Stromal cell of bone marrow (primary cell): Measurements from ENCODE around the gene KDM4B.

Experiments
- DNase-seq: peaks from one replicate; pipeline ENCODE4 v3.0.0-alpha.2; 2012; ENCODE audit warnings: low read depth

Gene KDM4B

GRCh38 chr19:5050067-5050656, 81.2 kb downstream of the KDM4B start:
- no peak for DNase-seq

DNA sequence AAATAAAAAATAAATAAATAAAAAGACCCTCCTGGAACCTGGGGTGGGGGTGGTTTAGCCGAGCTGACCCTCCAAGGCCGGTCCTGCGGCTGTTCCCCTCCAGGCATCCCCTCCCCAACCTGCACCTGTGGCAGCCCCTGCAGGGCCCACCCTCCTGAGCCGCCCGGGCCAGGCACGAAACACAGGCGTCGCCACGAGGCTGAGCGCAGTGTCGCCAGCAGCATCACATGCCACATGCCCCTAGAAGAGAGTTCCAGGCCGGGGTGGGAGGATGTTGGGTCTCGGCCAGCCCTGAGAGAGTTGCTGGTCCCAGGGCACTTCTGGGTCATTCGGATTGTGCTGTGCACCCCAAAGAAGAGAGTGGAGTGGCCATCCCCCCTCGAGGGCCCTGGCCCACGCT, 82.0 kb downstream of the KDM4B start:
- DNase-seq = no peak

GRCh38 chr19:5051619-5052018, 82.7 kb downstream of the KDM4B start:
- DNase-seq = no peak

- no peak for DNase-seq
These were observed 83.6 kb downstream of the KDM4B start for GRCh38 chr19:5052515-5052914.

GRCh38 chr19:5052945-5053485, 84.1 kb downstream of the KDM4B start:
- no peak for DNase-seq

DNA sequence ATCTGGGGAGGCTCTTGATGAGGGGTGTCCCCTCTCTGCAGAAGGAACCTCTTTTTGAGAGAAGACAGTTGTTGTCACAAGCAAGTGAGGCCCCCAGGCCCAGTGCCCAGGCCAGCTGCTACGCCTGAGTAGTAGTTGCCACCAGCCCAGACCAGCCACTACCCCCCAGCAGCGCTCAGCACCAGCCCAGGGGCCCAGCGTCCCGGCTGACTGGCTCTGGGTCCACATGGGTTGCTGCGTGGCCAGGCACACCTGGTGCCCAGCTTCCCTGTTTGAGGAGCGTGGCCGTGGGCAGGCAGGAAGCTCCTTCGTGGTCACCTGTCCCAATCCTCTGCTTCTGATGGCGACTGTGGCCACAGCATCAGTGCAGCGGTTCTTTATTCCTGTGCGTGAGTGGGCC, 84.7 kb downstream of the KDM4B start:
- no peak for DNase-seq

DNA sequence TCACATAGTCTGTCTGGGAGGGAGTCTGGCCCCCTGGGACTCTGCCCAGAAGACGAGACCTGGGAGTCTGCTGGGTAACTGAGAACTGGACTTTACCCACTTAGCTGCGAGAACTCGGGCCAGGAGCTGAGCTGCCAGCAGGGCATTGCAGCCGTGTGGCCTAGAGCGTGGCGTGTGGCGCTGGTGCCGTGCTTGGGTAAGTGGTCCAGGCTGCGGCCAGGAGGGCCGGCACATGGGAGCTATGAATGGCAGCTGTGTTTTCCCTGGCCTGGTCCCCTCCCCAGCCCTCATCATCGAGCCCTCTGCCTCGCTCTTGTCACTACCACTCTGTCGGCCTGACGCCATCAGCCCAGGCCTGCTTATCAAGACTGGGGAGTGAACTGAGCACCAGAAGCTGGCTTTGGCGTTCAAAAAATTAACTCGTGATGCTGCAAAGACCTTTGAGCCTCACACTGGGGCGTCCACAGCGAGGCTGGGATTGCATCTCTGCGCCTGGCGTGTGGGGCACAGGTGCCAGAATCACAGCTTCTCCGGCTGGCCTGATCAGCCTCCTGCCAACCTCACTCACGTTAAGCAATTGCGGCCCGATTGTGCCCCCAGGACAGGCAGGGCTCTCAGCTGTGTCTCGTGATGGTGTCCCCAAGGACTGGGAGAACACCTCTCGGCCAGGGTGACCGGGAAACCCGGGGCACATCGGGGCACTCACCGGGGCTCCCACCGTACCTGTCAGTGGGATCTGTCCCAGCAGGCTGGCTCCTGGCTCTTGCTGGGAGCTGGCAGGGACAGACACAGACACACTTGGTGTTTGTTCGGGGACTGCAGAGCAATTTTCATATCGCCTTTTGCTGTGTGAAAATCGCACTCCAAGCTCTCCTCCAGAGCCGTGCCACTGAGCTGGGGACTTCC, 85.9 kb downstream of the KDM4B start:
- no peak for DNase-seq

- no peak for DNase-seq
These were observed 86.5 kb downstream of the KDM4B start for GRCh38 chr19:5055457-5055776.

- DNase-seq = no peak
These were observed 88.9 kb downstream of the KDM4B start for GRCh38 chr19:5057860-5058259.

GRCh38 chr19:5058521-5059212, 89.8 kb downstream of the KDM4B start:
- no peak for DNase-seq

GRCh38 chr19:5059213-5059574, 90.3 kb downstream of the KDM4B start:
- no peak for DNase-seq

- no peak for DNase-seq
These were observed 90.9 kb downstream of the KDM4B start for GRCh38 chr19:5059793-5060192.

- DNase-seq = no peak
These were observed 93.3 kb downstream of the KDM4B start for GRCh38 chr19:5062195-5062594.

- DNase-seq = no peak
These were observed 93.9 kb downstream of the KDM4B start for GRCh38 chr19:5062799-5063198.

- DNase-seq = no peak
These were observed 95.1 kb downstream of the KDM4B start for GRCh38 chr19:5063873-5064645.

- no peak for DNase-seq
These were observed 96.0 kb downstream of the KDM4B start for GRCh38 chr19:5064896-5065295.

GRCh38 chr19:5065663-5066093, 96.8 kb downstream of the KDM4B start:
- DNase-seq = no peak

- DNase-seq = no peak
These were observed 97.9 kb downstream of the KDM4B start for GRCh38 chr19:5066768-5067167.

DNA sequence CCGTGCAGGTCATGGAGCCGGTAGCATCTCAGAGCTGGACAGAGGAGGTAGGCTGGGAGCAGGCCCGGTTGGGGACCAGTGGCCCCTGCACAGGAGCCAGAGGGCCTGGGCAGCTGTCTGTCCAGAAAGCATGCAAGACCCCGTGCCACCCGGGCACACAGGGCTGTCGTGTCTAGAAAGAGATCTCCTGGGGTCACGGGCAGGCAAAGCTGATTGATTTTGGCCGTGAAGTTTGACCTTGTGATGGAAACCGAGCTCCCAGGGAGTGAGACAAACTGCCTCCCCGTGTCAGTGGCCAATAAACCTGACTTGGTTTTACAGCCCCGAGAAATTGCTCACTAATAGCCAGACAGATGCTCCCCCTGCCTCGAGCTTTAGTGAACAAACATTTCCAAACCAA, 98.8 kb downstream of the KDM4B start:
- no peak for DNase-seq

GRCh38 chr19:5068233-5069072, 99.5 kb downstream of the KDM4B start:
- DNase-seq = no peak

- no peak for DNase-seq
These were observed 101.4 kb downstream of the KDM4B start for GRCh38 chr19:5070331-5070730.
